Measurements from ENCODE around the gene FBN3. TPM values are rescaled to one million over a fixed set of nuclear protein-coding genes. Genes with fewer than 3 reads are reported as not detected.
"Not testable (repeated sequence)": the region's sequence is repeated elsewhere in the genome, so short reads cannot be mapped to it uniquely, and the experiment has no call there.

FBN3 gene
- polyA plus RNA-seq, 3 donors: not detected

- H3K9ac ChIP-seq (ENCODE audit: insufficient read depth, low read length, poor library complexity, severe bottlenecking): no peak overlapping the region
- no peak for TF ChIP-seq CTCF (IDR thresholded peaks at IDR 0.05)
- Mint-ChIP-seq H3K4me3 (no peak overlapping the region), H3K27ac (no peak overlapping the region), H3K36me3 (no peaks in the 10 kb centered on the region), H3K9me3 (peaks cover 0 to 12% (median 5%) of the 10 kb centered on the region in 7 donors), H3K27me3 (ENCODE audit: low read depth in 3 of 3) (peaks cover 8 to 13% (median 13%) of the 10 kb centered on the region in 3 donors), H3K4me1 (no peaks in the 10 kb centered on the region)
- no peak overlapping the region for H3K27ac ChIP-seq (ENCODE audit: low read depth in 1 of 2, low read length in 2 of 2)
- H3K36me3 ChIP-seq (replicated peaks in 1 of 2; ENCODE audit: control insufficient read depth in 1 of 2, insufficient read depth in 2 of 2, low read length in 2 of 2): no peaks in the 10 kb centered on the region
- no peaks in the 10 kb centered on the region for H3K79me2 ChIP-seq (ENCODE audit: insufficient read depth, low read length)
- no peak overlapping the region for H3K4me2 ChIP-seq (replicated peaks; ENCODE audit: extremely low read depth, low read length, poor library complexity, severe bottlenecking)
- WGBS (ENCODE audit: insufficient coverage): 100% methylated on average over 1 of the region's 2 CpGs
- no peak overlapping the region for H3K4me3 ChIP-seq (replicated peaks in 1 of 3; ENCODE audit: low read depth in 2 of 3, low read length in 3 of 3)
- H2AFZ ChIP-seq (ENCODE audit: insufficient read depth, low read depth, low read length, poor library complexity, severe bottlenecking): no peak overlapping the region
- DNase-seq: no peak
- H3K4me1 ChIP-seq (ENCODE audit: control insufficient read depth in 1 of 2, insufficient read depth in 2 of 2, low read length in 2 of 2): no peaks in the 10 kb centered on the region
- intact Hi-C loops (cut with micrococcal nuclease): no loop called here
- H3K9me3 ChIP-seq (replicated peaks in 1 of 2; ENCODE audit: control insufficient read depth in 1 of 2, insufficient read depth in 1 of 2, low read length in 2 of 2): no peaks in the 10 kb centered on the region
- no peaks in the 10 kb centered on the region for H4K20me1 ChIP-seq (ENCODE audit: insufficient read depth, low read length)
- no peaks in the 10 kb centered on the region for H3K27me3 ChIP-seq (ENCODE audit: control insufficient read depth in 2 of 2, insufficient read depth in 2 of 2, low read length in 2 of 2)
These were observed 43.9 kb downstream of the FBN3 start for GRCh38 chr19:8105471-8105870.

DNA sequence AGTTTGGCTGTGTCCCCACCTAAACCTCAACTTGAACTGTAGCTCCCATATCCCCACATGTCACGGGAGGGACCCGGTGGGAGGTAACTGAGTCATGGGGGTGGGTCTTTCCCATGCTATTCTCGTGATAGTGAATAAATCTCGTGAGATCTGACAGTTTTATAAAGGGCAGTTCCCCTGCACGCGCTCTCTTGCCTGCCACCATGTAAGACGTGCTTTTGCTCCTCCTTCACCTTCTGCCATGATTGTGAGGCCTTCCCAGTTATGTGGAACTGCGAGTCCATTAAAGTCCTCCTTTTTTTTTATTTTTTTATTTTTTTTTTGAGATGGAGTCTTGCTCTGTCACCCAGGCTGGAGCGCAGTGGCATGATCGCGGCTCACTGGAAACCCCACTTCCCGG, 47.5 kb downstream of the FBN3 start:
- H3K36me3 ChIP-seq (replicated peaks in 1 of 2; ENCODE audit: control insufficient read depth in 1 of 2, insufficient read depth in 2 of 2, low read length in 2 of 2); H3K4me3 Mint-ChIP-seq; H3K27ac ChIP-seq (ENCODE audit: low read depth in 1 of 2, low read length in 2 of 2); H4K20me1 ChIP-seq (ENCODE audit: insufficient read depth, low read length); H2AFZ ChIP-seq (ENCODE audit: insufficient read depth, low read depth, low read length, poor library complexity, severe bottlenecking); H3K36me3 Mint-ChIP-seq; H3K9ac ChIP-seq (ENCODE audit: insufficient read depth, low read length, poor library complexity, severe bottlenecking); intact Hi-C loops (cut with micrococcal nuclease); H3K4me3 ChIP-seq (replicated peaks in 1 of 3; ENCODE audit: low read depth in 2 of 3, low read length in 3 of 3); H3K4me1 Mint-ChIP-seq; H3K9me3 ChIP-seq (replicated peaks in 1 of 2; ENCODE audit: control insufficient read depth in 1 of 2, insufficient read depth in 1 of 2, low read length in 2 of 2); H3K27ac Mint-ChIP-seq; H3K79me2 ChIP-seq (ENCODE audit: insufficient read depth, low read length); H3K9me3 Mint-ChIP-seq; H3K4me2 ChIP-seq (replicated peaks; ENCODE audit: extremely low read depth, low read length, poor library complexity, severe bottlenecking); H3K4me1 ChIP-seq (ENCODE audit: control insufficient read depth in 1 of 2, insufficient read depth in 2 of 2, low read length in 2 of 2); H3K27me3 ChIP-seq (ENCODE audit: control insufficient read depth in 2 of 2, insufficient read depth in 2 of 2, low read length in 2 of 2); DNase-seq: not testable (repeated sequence)
- WGBS (ENCODE audit: insufficient coverage): 100% methylated on average over 3 of the region's 12 CpGs
- peaks cover 0 to 12% (median 4%) of the 10 kb centered on the region in 3 donors for H3K27me3 Mint-ChIP-seq (ENCODE audit: low read depth in 3 of 3)
